GM12878 (cell line): Measurements from ENCODE around the gene CYP4V2.

Source experiments
- BACH1 ChIP-seq: fragments of 450-650 bp; IDR thresholded peaks from 2 replicates; pipeline ENCODE4 v1.6.1; 2017; ENCODE audit warnings: mild to moderate bottlenecking, borderline replicate concordance
- BRCA1 ChIP-seq: IDR thresholded peaks from 2 replicates; pipeline ENCODE4 v1.6.1; 2011; ENCODE audit warnings: low read depth, low read length, improper control_type of control experiment
- CBX5 ChIP-seq: sonication (generic); IDR thresholded peaks from 2 replicates; pipeline ENCODE4 v1.6.1; 2016; ENCODE audit warnings: low read depth, moderate library complexity, mild to moderate bottlenecking, inconsistent platforms
- CHD2 ChIP-seq: IDR thresholded peaks from 2 replicates; pipeline ENCODE4 v1.6.1; 2011; ENCODE audit warnings: low read depth, low read length, improper control_type of control experiment, borderline replicate concordance
- CTCF ChIP-seq, 3 experiments: IDR thresholded peaks in 2 of 3; conservative IDR thresholded peaks in 1 of 3; 2 replicates each; pipeline ENCODE4 v1.5.1; 2011; ENCODE audit warnings: low read depth in 3 of 3, low read length in 3 of 3, mild to moderate bottlenecking in 3 of 3, control low read depth in 2 of 3, moderate library complexity in 2 of 3, inconsistent platforms in 1 of 3, mixed read lengths in 1 of 3; ENCODE audit not compliant: control insufficient read depth in 2 of 3, insufficient read depth in 1 of 3; ENCODE audit errors: extremely low read depth in 1 of 3
- EZH2 ChIP-seq: IDR thresholded peaks from 2 replicates; pipeline ENCODE4 v1.6.1; 2012; ENCODE audit warnings: low read depth, mild to moderate bottlenecking, control low read depth, inconsistent platforms, low read length, borderline replicate concordance; ENCODE audit not compliant: control insufficient read depth
- PKNOX1 ChIP-seq: fragments of 450-650 bp; IDR thresholded peaks from 2 replicates; pipeline ENCODE4 v1.6.1; 2016; ENCODE audit warnings: mild to moderate bottlenecking
- POLR2A ChIP-seq: IDR thresholded peaks from 2 replicates; pipeline ENCODE4 v1.6.1; 2011; ENCODE audit warnings: low read depth, mild to moderate bottlenecking, low read length
- RAD21 ChIP-seq: IDR thresholded peaks from 2 replicates; pipeline ENCODE4 v1.6.1; 2011; ENCODE audit warnings: mild to moderate bottlenecking, low read depth, low read length, moderate library complexity; ENCODE audit not compliant: insufficient read depth
- RELA ChIP-seq: fragments of 450-650 bp; IDR thresholded peaks from 2 replicates; pipeline ENCODE4 v1.8.0; 2014; ENCODE audit warnings: borderline replicate concordance; ENCODE audit not compliant: partially characterized antibody
- TARDBP ChIP-seq: IDR thresholded peaks from 2 replicates; pipeline ENCODE4 v1.6.1; 2016; ENCODE audit warnings: borderline replicate concordance
- ZNF687 ChIP-seq: fragments of 450-650 bp; IDR thresholded peaks from 2 replicates; pipeline ENCODE4 v1.6.1; 2017; ENCODE audit warnings: mild to moderate bottlenecking, moderate library complexity

GRCh38 chr4:186190581-186191199 is 677 bp upstream of the CYP4V2 start:
- no peak for TF ChIP-seq CHD2
- TF ChIP-seq ZNF687: no peak
- TF ChIP-seq POLR2A: no peak
- no peak for TF ChIP-seq PKNOX1
- TF ChIP-seq RELA: no peak
- TF ChIP-seq CTCF (IDR thresholded peaks at IDR 0.05 in 2 of 3, conservative IDR thresholded peaks at IDR 0.05 in 1 of 3; ENCODE audit: control insufficient read depth in 2 of 3, extremely low read depth in 1 of 3, insufficient read depth in 1 of 3, low read depth in 3 of 3, low read length in 3 of 3): no peak
- TF ChIP-seq CBX5: no peak
- TF ChIP-seq RAD21: no peak
- TF ChIP-seq EZH2: no peak
- TF ChIP-seq TARDBP: no peak
- TF ChIP-seq BRCA1: no peak
- TF ChIP-seq BACH1: no peak
